GM12865 (cell line): ENCODE data around the gene RPS6KA2.

Source experiments
- DNase-seq: peaks from one replicate; pipeline ENCODE4 v3.0.0; 2010; ENCODE audit warnings: low read depth
- H3K4me3 ChIP-seq: 2 replicates; pipeline ENCODE4 v1.5.1; 2011; ENCODE audit warnings: mild to moderate bottlenecking, low read depth, low read length, control low read depth
- TF ChIP-seq, protein P1 (sequence below): IDR thresholded peaks from 2 replicates; pipeline ENCODE4 v1.5.1; 2011; ENCODE audit warnings: low read length, control low read depth, low read depth, inconsistent platforms; ENCODE audit not compliant: insufficient read depth; ENCODE audit errors: missing control alignments

Gene RPS6KA2

DNA sequence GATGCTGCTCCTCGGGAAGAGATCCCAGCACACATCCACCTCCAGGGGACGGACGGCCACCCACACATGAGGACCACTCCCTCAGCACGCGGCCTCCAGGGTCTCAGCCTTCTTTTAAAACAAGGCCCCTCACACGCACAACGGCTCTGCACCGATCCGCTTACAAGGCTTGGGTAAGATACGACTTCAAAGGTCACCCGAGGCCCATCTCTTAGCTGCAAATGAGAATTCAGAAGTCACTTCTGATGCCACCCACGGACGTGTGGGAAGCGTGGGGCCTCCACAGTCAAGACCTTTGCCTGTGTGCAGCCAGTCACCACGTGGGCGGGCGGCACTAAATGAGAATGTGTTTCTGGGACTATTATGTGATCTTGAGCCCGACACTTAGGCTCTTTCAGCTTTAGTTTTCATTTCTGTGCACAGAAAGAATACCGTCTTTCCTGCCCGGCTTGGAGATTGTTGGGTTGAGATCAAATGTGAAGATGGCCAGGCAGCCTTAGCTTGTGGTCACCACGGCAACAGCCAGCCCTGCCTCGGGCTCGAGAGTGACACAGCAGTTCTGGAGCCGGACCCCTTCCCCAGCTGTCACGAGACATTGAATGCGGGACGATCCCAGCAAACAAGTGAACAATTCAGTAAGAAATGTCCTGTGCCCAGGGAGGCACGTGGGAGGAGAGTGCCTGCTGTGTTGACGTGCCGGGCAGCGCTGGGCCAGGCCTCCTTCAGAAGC is 132.1 kb downstream of the RPS6KA2 start:
- TF ChIP-seq, protein P1, sequence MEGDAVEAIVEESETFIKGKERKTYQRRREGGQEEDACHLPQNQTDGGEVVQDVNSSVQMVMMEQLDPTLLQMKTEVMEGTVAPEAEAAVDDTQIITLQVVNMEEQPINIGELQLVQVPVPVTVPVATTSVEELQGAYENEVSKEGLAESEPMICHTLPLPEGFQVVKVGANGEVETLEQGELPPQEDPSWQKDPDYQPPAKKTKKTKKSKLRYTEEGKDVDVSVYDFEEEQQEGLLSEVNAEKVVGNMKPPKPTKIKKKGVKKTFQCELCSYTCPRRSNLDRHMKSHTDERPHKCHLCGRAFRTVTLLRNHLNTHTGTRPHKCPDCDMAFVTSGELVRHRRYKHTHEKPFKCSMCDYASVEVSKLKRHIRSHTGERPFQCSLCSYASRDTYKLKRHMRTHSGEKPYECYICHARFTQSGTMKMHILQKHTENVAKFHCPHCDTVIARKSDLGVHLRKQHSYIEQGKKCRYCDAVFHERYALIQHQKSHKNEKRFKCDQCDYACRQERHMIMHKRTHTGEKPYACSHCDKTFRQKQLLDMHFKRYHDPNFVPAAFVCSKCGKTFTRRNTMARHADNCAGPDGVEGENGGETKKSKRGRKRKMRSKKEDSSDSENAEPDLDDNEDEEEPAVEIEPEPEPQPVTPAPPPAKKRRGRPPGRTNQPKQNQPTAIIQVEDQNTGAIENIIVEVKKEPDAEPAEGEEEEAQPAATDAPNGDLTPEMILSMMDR = no peak
- no peak overlapping the region for H3K4me3 ChIP-seq
- no peak for DNase-seq

DNA sequence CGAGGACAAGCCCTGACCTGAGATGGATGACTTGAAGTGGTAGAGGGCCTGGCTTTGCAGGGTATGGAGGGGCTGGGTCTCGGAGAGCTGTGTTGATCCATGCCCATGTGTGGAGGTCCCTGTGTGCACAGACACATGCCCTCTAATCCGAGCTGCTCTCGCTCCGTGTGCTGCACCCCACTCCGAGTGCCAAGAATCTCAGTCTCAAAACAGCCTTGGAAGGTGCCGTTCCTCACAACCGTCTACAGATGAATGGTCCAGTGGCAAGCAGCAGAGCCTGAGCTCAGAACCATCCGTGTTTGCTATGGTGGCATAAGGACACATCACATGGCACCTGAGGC is 133.0 kb downstream of the RPS6KA2 start:
- TF ChIP-seq, protein P1 = no peak
- DNase-seq = no peak
- H3K4me3 ChIP-seq = no peak overlapping the region

DNA sequence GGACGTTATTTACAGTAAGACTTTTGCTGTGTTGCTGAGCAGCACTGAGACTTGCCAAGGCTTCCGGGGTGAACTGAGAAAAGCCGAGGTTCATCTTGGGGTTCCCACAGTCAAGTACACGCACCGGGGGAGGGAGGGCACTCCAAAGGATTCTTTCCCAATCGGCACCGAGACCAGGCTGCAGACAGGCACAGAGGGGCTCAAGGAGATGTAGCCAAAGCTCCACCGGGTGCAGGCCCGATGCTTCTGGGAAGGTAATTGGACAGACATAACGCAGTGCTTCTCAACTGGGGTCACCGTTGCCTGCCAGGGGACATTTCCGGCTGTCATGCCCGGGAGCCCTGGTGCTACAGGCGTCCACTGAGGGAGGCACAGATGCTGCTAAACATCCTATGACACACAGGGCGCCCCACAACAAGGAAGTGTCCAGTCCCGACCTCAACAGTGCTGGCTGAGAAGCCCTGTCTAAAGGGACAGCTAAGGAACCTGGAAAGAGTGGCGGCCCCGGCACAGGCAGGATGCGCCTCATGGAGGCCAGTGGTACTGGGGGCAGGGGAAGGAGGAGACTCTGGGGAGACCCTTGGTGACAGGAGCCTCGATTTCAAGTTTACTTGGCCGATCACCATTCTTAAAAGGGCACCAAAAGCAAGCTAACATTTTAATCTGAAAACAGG is 133.5 kb downstream of the RPS6KA2 start:
- H3K4me3 ChIP-seq = no peak overlapping the region
- TF ChIP-seq, protein P1 = no peak
- DNase-seq = no peak

DNA sequence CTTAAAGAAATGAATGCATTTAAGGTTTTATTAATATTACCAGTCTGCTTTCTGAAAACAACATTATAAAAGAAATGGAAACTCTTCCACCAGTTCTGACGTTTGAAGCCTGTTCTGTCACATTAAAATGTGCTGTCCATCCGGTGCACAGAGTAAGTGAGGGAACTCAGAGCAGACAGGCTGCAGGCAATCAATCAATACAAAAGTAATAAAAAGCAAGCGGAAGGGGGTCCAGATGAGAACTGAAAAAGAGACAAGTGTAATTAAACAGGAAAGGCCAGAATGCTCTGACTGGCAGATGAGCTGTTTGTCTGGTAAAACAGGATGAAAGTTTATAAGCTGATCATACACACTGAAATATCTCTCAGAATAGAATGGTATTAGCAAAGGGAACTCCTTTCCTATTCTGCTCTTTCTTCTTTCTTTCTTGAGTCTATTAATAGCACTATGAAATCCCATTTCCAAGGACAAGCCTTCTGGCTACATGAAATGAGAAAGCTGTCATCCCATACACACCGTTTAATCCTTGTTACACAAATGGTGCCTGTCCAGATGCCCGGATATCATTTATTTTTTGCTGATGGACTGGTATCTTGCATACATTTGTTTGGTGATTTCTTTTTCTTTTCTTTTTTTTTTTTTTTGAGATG is 134.8 kb downstream of the RPS6KA2 start:
- TF ChIP-seq, protein P1 = no peak
- no peak for DNase-seq
- no peak overlapping the region for H3K4me3 ChIP-seq

DNA sequence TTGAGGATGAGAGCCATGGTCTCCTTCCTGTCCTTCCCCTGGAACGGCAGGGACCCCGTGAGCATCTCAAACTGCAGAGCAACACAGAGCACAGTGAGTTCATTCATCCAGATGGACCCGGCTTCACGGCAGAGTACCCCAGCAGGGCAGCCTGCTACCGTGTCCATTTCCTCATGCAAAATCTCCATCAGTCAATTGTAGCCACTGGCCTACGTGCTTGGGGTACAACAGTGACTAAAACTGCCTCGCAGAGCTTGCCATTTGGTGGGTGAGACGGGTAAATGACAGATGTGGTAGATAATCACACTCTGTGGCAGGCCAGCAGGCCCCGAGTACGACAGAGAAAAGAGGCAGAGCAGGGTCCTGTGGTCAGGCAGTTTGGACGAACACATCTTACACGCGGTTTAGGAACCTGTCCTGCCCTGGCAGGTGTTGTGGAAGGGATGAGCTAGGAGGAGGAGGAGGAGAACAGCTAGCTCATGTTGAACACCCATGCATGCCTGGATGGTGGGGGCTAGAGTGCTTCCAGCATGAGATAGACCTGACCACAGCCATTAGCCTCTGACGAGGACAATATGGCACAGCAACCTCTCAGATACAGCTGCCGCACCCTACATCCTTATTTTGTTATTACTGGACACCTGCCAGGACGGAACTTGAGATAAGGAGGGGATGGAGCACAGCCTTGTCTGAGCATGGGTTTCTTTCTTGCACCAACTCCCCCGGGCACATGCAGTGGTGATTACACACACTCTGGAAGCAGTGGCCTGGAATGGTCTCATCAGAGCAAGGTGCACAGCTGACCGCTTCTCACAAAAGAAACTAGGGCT is 136.2 kb downstream of the RPS6KA2 start:
- TF ChIP-seq, protein P1 = no peak
- no peak overlapping the region for H3K4me3 ChIP-seq
- no peak for DNase-seq

DNA sequence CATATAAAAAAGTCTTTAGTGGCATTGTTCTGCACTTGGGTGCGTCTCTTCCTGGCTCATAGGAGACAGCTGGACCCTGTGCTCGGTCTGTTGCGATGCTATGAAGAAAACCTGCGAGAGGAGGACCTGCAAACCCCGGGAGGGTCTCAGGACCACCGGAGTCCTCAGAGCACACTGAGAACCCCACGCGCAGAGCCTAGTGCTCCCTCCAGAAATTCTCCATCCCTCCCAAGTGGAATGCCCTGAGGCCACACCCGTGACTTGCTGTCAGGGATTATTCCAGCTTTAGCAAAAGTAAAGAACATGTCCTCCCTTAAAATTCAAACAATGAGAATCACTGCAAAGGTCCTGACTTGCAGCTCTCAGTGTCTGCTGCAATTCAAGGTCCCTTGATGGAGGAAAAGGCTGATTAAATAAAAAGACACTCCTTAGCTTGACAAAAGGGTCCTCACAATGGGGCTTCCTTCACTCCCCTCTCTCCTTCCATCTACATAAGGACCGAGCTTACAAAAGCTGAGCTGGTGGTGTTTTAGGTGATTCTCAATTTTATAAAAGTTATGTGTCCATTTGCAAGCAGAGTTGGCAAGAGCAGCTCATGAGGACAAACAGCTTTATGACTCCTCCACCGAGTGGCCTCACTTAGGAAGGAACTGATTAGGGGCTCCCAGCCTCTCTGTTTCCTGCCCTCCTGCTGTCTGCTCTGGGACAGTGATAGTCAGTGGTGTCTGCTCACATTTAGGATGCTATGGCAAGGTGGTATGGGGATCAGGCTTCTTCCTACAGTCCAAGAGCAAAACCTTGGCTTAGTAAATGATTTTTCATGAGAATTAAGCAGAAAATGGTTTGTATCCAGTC is 137.5 kb downstream of the RPS6KA2 start:
- DNase-seq = no peak
- TF ChIP-seq, protein P1 = no peak
- no peak overlapping the region for H3K4me3 ChIP-seq
